Activated T-cell treated with anti-CD3 and anti-CD28 coated beads for 1 hour (primary cell): ENCODE results near the gene KYAT1.
"Not testable (repeated sequence)": the region's sequence is repeated elsewhere in the genome, so short reads cannot be mapped to it uniquely, and the experiment has no call there.

ENCODE experiments used
- DNase-seq: peaks from one replicate; pipeline ENCODE4 v3.0.0-alpha.2; 2020; ENCODE audit warnings: low read depth

Gene KYAT1

DNA sequence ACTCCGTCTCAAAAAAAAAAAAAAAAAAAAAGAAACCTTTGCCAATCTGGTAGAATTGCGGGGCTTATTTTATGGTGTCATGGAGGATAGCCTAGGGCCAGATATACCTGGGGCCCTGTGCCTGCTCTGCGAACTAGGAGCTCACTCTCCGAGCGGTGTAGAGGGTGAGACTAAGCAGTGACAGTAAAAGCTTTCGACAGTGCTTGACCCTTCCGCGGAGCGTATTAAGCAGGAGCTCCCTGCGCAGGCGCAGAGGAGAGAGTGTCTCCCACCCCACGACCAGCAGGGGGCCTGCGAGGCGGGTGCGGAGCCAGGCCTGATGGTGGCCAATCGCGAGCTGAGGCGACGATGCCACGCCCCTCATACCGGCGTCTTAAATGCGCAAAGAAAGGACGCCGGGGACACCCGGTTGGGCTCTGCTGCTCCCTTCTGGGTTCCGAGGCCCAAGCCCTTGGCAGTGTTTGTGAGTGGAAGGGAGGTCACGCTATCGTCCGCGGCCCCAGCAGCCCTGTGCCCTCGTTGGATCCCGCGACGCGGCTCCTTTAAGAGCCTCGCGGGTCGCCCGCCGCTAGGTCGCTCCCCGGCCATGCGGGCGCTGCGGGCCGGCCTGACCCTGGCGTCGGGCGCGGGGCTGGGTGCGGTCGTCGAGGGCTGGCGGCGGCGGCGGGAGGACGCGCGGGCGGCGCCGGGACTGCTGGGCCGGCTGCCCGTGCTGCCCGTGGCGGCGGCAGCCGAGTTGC is 63.5 kb downstream of the KYAT1 start, which contains the start of gene ENDOG:
ENDOG (plus strand) TSS at position 402 of the 740 bp plus-strand sequence; CDS start at position 587, 185 bp downstream.
- DNase-seq, result peak; percentile 96

DNA sequence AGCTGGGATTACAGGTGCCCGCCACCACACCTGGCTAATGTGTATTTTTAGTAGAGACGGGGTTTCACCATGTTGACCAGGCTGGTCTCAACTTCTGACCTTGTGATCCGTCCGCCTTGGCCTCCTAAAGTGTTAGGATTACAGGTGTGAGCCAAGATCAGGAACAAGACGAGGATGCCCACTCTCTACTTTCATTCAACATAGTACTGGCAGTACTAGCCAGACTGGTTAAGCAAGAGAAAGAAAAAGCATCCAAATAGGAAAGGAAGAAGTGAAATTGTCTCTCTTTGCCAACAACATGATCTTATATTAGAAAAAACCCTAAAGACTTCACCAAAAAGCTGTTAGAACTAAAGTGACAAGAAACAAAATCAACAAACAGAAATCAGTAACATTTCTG is 70.9 kb downstream of the KYAT1 start:
- DNase-seq, result no peak

DNA sequence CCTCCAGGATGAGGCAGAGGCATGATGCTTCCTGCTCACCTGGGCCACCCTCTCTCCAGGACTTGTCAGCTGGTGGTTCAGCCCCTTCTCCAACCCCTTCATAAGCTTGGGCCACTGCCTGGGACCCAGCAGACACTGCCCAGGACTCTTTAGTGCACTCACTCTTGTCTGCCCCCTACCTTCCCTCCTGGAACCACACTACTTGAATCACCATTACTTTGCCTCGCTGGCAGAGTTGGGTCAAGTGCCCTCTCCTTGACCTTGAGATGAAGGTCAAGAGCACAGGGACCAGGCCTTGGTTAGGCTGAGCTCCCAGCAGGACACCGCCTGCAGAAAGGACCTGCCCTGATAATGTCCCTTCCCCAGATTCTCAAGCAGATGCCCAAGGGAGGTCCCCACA is 71.9 kb downstream of the KYAT1 start:
- DNase-seq, result no peak

DNA sequence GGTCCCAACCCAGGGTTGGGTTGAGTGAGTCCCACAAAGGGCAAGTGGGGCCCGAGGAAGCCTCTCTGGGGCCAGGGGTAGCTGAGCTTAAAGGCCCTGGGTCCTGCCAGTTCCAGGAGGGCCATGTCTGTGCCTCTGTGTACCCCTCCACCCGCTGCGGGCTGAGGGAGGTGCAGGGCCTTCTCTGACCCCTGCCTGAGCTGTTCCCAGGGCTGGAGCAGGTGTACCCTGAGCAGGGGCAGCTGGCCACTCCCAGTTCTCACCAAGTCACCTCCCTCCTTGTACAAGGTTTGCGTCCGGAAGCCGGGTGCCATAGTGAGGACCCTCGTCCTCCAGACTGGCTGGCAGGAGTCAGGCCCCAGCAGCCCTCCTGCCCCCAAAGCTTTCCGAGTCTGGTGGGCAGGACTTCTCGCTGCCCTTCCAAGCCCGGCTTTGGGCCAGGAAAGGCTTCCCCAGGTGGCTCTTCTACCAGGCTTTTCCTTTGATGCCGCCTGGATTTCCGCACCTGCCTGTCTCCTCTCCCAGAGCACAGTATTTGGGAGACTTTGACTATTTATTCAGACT is 72.6 kb downstream of the KYAT1 start:
- DNase-seq, result no peak

DNA sequence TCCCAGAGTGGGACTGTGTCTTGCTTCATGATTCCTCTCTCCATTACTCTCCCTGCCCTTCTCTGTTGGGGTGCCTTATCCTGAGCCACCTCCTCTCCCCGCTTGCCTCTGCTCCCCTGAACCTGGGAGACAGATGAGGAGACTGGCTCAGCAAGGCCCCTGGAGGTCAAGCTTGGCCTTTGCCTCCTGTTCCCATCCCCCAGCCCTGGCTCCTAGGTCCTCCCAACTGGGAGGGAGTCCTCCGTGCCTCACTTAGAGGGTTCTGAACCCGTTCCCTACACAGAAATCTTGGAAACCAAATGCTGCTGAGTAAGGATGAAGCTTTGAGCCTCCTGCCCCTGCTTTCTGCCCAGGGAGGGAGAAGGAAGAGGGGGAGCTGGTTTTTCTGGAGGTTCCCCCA is 73.2 kb downstream of the KYAT1 start:
- no peak for DNase-seq

DNA sequence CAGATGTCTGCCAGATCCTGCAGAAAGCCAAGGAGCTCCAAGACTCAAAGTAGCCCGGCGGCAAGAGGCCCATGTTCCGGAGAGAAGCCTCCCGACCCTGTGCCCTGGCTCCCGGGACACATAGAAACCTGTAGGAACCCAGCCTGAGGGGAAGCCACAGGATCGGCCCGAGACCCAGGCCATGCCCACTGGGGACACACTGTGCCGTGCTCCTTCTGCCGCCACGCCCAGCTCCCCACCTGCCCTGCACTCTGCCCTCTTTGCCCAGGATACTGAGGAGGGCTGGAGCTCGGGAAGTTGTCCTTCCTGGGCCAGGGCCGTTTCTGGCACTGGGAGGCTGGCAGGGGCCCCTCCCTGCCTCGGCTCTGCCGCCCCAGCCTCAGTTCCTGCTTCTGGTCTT is 73.9 kb downstream of the KYAT1 start:
- no peak for DNase-seq

DNA sequence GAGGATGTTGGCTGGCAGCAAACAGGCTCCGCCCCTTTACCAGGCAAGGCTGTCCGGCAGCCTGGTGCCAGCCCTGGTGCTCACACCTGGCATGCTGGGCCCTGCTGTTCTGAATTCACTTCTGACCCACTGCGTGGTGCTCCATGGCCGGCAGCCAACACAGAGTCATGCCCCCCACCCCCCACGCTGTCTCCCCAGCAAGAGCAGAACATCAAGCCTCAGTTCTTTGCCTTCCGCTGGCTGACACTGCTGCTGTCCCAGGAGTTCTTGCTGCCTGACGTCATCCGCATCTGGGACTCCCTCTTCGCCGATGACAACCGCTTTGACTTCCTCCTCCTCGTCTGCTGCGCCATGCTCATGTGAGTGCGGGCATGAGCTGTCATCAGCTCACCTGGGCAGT is 76.1 kb downstream of the KYAT1 start:
- DNase-seq, result no peak

DNA sequence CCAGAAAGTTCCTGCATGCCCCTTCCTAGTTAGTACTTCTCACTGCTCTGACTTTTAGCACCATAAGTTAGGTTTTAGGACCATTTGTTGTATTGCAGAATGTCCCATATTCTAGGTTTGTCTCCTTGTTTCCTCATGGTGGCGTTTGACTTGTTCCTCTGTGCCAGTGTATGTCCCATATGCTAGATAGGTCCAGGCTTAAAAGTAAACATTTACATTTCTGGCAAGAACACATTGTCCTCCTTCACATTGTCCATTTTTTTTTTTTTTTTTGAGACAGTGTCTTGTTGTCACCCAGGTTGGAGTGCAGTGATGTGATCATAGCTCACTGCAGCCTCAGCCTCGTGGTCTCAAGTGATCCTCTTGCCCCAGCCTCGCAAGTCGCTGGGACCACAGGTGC is 79.3 kb downstream of the KYAT1 start:
- DNase-seq, result no peak

DNA sequence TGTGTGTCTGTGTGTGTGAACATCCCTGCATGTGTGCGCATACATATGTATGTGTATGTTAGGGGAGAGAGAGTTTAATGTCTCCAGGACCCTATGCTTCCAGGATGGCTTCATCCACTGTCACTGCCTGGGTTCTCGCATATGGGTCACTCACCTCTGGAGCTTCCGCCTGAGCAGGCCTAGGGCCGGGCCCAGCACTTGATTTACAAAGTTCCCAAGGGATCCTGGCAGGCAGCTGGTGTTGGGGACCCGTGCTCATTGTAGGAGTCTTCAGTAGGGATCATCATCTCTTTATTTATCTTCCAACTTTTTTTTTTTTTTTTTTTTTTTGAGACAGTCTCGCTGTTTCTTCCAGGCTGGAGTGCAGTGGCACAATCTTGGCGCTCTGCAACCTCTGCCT is 81.7 kb downstream of the KYAT1 start:
- no peak for DNase-seq

DNA sequence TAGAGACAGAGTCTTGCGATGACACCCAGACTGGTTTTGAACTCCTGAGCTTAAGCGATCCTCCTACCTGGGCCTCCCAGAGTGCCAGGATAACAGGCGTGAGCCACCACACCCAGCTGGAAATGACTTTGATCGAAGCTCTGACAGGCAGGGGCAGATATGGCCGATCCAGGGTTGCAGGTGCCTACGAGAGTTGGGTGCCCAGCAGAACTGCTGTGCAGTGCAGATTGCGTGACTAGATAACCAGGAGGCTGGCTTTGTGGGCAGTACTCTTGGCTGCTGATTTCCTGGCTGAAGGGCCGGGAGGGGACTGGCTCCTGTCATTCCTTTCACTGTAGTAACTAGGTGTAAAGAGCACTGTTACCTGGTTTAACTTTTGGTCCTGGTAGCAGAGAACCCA is 82.9 kb downstream of the KYAT1 start:
- DNase-seq, result no peak

DNA sequence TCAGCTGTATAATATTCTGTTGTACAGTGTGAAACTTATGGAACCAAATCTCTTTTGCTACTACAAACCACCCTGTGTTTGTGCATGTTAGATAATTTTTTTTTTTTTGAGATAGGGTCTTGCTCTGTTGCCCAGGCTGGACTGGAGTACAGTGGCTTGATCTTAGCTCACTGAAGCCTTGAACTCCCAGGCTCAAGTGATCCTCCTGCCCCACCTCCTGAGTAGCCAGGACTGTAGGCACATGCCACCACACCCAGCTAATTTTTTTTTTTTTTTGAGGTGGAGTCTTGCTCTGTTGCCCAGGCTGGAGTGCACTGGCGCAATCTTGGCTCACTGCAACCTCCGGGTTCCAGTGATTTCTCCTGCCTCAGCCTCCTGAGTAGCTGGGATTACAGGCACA is 86.8 kb downstream of the KYAT1 start:
- DNase-seq, result not testable (repeated sequence)

DNA sequence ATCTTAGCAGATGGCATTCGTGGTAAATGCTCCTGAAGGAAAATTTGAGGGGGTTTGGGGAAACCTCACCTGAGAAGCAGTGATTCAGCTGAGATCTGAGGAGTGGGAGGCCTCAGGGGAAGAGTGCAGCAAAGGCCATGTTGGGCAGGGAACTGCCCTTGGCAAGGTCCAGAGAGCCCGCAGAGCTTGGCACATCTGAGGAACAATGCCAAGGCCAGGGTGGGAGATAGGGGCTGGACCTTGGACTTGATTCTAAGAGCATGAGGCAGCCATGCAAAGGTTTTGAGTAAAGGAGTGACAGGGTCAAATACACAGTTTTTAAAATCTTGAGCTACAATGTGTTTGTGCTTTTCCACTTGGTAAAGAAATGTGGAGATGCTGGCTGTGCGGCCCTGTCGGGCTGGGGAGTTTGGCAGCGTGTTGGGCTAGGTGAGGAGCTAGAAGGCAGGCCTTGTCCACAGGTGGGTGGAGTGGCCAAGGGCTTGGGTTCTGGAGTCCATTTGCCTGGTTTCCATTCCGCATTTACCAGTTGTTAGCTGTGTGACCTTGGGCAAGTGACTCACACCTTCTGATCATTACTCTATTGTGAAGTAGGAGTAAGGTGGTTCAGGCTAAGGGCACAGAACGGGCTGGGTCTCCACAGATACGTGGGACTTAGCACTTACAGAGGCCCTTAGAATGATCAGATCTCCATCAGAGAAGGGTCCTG is 88.6 kb downstream of the KYAT1 start:
- DNase-seq, result no peak

DNA sequence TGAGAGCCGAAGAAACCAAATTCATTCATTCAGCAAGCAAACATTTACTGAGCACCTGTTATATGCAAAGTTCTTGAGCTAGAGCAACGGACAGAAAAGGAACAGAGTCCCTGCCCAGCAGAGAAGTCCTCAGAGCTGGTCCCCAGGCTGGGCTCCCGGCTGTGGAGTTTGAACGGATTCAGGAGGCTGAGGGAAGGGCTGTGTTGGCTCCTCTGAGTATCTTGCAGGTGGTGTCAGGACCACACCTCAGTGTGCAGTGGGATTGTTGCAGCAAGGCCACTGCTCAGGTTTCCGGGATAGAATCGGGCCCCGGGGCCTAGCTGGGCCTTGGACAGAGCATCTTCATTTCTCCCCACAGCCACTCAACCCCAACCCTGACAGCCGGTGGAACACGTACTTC is 89.6 kb downstream of the KYAT1 start:
- no peak for DNase-seq

DNA sequence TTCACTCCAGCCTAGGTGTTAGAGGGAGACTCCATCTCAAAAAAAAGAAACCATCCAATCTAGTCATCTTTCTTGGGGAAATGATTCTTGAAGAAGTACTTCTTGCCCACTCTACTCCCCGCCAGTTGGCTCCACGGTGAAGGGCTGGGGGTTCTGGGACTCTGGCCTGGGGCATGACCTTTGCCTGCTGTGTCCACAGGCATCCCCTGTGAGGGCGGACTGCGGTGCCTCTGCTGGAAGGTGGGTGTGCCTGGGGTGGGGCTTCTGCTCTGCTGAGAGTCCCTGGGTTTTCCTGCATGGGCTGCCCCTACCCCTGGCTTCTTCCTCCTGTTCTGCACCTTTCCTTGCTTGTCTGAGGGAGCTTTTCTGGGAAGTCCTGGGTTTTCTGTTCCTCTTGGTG is 91.2 kb downstream of the KYAT1 start:
- DNase-seq, result no peak

DNA sequence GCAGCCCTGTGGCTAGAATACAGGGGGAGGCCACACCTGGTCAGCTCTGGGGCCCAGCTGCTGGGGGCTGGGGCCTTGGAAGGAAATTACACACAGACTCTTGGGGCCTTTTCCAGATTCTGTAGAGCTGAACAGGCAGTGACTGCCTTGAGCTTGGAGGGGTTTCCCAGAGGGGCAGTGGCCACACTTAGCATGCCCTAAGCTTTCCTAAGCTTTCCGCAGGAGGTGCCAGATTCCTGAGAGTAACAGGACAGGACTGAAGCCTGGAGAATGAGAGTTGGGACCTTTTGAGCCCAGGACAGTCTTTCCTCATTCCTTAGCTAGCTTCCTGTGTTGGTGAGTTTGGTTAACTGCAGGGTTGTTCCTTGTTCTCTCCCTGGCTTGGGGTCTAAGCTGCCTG is 93.3 kb downstream of the KYAT1 start:
- no peak for DNase-seq

DNA sequence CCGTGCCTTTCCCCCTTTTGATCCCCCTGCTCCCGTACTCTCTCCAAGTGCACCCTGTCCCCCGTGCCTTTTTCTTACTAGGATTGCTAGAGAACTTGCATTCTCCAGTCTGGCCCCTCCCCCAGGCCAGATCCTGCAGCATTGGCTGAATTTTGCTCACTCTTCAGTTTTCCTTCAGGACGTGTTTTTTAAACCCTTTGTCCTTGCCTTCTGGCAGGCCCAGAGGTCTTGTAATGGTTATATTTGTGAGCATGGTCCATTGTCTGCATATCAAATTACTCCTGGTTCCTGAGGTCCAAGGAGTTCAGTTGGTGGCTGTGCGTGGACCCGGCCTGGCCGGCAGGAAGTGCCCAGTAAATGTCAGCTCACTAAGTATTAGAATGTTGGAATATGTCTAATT is 94.1 kb downstream of the KYAT1 start:
- DNase-seq, result no peak

DNA sequence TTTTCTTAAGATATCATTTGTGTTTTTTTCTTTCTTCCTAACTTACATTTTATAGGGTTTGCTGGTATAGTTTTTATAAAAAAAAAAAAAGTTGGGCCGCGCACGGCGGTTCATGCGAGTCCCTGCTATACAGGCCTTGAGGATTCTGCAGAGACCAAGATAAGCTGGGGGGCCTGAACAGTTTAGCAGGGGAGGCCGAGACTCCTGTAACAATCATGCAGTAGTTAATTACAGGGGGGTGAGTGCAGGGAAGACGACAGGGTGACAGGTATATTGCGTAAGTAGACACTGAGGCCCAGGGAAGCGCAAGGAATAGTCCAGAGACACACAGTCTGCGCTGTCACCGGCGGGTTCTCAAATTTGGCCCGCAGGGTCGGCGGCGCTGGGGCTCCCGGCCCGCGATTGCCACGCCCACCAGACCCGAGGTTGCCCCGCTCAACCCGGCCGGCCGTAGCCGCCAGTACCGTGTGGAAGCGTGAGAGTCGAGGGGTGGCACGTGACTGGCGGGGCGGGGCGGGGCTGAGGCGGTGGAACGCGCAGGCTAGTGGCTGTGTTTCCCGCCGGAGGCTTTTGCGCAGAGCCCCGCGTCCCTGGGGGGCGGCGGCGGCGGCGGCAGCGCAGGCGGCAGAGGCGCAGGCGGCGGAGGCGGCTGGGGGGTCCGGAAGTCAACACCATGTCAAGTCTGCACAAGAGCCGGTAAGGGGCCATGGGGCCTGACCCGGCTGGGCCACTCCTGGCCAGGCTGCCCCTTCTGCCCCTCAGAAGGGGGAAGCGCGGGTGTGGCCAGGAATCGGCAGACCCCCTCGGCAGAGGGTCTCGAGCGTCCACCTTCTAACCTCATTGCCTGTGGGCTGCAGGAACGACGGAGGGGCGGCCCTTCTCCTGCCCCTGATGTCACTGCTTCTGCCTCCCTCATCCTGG is 94.8 kb downstream of the KYAT1 start, which contains the start of gene TBC1D13:
TBC1D13 (plus strand) TSS at position 573 of the 921 bp plus-strand sequence; CDS start at position 674, 101 bp downstream.
- peak; percentile 86 for DNase-seq

DNA sequence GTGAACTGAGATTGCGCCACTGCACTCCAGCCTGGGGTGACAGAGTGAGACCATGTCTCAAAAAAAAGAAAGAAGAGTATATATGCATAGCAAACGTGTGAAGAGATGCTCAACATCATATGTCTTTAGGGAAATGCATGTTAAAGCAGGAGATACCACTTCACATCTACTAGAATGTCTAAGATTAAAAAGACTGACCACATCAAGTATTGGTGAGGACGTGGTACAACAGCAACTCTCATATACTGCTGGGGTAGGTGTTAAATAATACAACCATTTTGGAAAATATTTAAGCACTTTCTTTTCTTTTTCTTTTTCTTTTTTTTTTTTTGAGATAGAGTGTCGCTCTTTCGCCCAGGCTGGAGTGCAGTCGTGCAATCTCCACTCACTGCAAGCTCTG is 96.3 kb downstream of the KYAT1 start:
- DNase-seq, result no peak
